Skeletal muscle tissue (tissue), 4 donors: ENCODE results near the gene CSN2. TPM values are rescaled to one million over a fixed set of nuclear protein-coding genes. Genes with fewer than 3 reads are reported as not detected.
"Not testable (repeated sequence)": the region's sequence is repeated elsewhere in the genome, so short reads cannot be mapped to it uniquely, and the experiment has no call there.

Experiments used
- H3K27ac ChIP-seq: one replicate; pipeline ENCODE4 v1.7.0; 2013; ENCODE audit warnings: mild to moderate bottlenecking, low read depth, low read length, inconsistent platforms
- H3K27me3 ChIP-seq, 3 donors: one replicate each; pipeline ENCODE4 v1.7.0; 2013; ENCODE audit warnings: low read length in 3 of 3; ENCODE audit not compliant: control insufficient read depth in 3 of 3, insufficient read depth in 3 of 3
- H3K36me3 ChIP-seq, 3 donors: one replicate each; pipeline ENCODE4 v1.7.0; 2013; ENCODE audit warnings: low read length in 3 of 3; ENCODE audit not compliant: control insufficient read depth in 3 of 3, insufficient read depth in 3 of 3
- H3K4me1 ChIP-seq, 3 donors: one replicate each; pipeline ENCODE4 v1.7.0; 2013; ENCODE audit warnings: low read length in 3 of 3, mild to moderate bottlenecking in 3 of 3; ENCODE audit not compliant: control insufficient read depth in 3 of 3, insufficient read depth in 3 of 3
- H3K4me3 ChIP-seq, 3 donors: one replicate each; pipeline ENCODE4 v1.7.0; 2013; ENCODE audit warnings: low read length in 3 of 3
- H3K9ac ChIP-seq, 3 donors: one replicate each; pipeline ENCODE4 v1.7.0; 2013; ENCODE audit warnings: low read length in 3 of 3, mild to moderate bottlenecking in 3 of 3, moderate library complexity in 2 of 3, low read depth in 1 of 3
- H3K9me3 ChIP-seq, 3 donors: one replicate each; pipeline ENCODE4 v1.7.0; 2013; ENCODE audit warnings: low read length in 3 of 3; ENCODE audit not compliant: control insufficient read depth in 3 of 3
- total RNA-seq: library from RNA; depleted of rRNA; stranded (reverse); fragments of >200 nt; gene quantifications from one replicate; pipeline ENCODE4 v1.2.3, GENCODE V29; 2014
- donor health status: Osteomylitis.

CSN2 gene
- total RNA-seq, 1 donor from 2014 or later, result not detected

GRCh38 chr4:69977582-69977981 lies 12.1 kb upstream of the CSN2 start:
- H3K9me3 ChIP-seq, result peaks cover 0 to 3% (median 0%) of the 10 kb centered on the region in 3 donors
- no peak overlapping the region for H3K9ac ChIP-seq
- H3K4me3 ChIP-seq, result no peak overlapping the region
- no peaks in the 10 kb centered on the region for H3K4me1 ChIP-seq
- no peak overlapping the region for H3K27ac ChIP-seq
- H3K27me3 ChIP-seq, result no peaks in the 10 kb centered on the region
- no peaks in the 10 kb centered on the region for H3K36me3 ChIP-seq

- H3K4me1 ChIP-seq, result no peaks in the 10 kb centered on the region
- H3K4me3 ChIP-seq, result no peak overlapping the region
- H3K36me3 ChIP-seq, result no peaks in the 10 kb centered on the region
- no peak overlapping the region for H3K9ac ChIP-seq
- no peaks in the 10 kb centered on the region for H3K27me3 ChIP-seq
- H3K9me3 ChIP-seq, result peaks cover 0 to 3% (median 0%) of the 10 kb centered on the region in 3 donors
- H3K27ac ChIP-seq, result no peak overlapping the region
These were observed 9.1 kb upstream of the CSN2 start for GRCh38 chr4:69974631-69975030.

DNA sequence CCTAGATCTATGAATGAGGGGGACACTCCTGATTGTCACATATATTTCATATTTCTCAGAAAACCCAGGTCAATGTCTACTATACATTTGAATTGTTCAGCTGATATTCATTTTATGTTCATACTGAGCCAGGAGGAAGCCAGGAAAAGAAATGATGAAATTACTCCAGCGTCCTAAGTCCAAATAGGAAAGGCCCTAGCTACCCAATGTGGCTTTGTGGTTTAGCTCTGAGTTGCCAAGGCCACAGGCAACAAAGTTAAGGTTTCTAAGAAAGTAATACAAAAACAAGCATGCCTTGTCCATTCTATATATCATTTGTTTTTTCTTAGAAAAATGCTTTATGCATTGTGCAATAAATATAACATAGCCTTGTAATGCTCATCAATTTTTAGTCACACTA lies 4.5 kb upstream of the CSN2 start:
- no peaks in the 10 kb centered on the region for H3K36me3 ChIP-seq
- H3K27me3 ChIP-seq, result no peaks in the 10 kb centered on the region
- no peak overlapping the region for H3K9ac ChIP-seq
- H3K4me1 ChIP-seq, result no peaks in the 10 kb centered on the region
- H3K27ac ChIP-seq, result no peak overlapping the region
- no peak overlapping the region for H3K4me3 ChIP-seq
- H3K9me3 ChIP-seq, result no peaks in the 10 kb centered on the region

DNA sequence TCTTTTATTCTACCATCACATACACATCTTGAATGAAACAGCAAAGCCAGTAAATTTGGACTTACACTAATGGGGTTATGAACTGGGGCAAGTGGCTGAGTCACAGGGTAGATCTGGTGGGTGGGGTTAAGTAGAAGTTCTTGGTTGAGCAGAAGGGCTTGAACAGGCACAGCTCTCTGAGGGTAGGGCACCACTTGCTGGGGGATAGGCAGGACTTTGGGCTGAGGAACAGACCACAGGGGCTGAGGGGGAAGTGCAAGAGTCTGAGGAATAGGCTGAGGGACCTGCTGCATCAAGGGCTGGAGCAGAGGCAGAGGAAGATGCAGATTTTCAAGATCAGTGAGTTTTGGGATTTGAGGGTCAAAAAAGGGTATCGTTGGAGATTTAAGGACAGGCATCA lies 8.3 kb downstream of the CSN2 start:
- H3K4me3 ChIP-seq, result no peak overlapping the region
- H3K36me3 ChIP-seq, result no peaks in the 10 kb centered on the region
- H3K27me3 ChIP-seq, result no peaks in the 10 kb centered on the region
- no peaks in the 10 kb centered on the region for H3K4me1 ChIP-seq
- no peak overlapping the region for H3K9ac ChIP-seq
- H3K27ac ChIP-seq, result no peak overlapping the region
- H3K9me3 ChIP-seq, result no peaks in the 10 kb centered on the region

DNA sequence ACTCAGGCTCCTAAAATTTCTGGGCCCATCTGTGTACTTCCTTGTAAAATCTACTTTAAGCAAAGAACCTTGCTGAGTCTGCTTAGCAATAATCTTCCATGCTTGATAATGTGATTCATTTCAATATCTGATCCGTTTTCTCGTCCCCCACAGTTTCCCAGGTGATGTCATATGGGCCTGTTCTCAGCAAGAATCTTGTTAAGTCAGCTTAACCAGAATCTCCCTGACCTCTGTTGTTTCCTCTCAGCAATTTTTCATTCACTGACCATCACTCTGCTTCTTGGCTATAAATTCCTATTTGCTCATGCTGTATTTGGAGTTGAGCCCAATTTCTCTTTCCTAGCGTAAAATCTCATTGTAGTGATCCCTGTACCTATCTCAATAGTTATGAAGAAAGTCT lies 13.9 kb downstream of the CSN2 start:
- Histone ChIP-seq H3K4me3 (no peak overlapping the region), H3K36me3 (no peaks in the 10 kb centered on the region), H3K27me3 (no peaks in the 10 kb centered on the region), H3K4me1 (no peaks in the 10 kb centered on the region), H3K27ac (no peak overlapping the region), H3K9me3 (no peaks in the 10 kb centered on the region), H3K9ac (no peak overlapping the region)

- Histone ChIP-seq H3K36me3 (no peaks in the 10 kb centered on the region), H3K4me3 (no peak overlapping the region), H3K9ac (no peak overlapping the region), H3K9me3 (no peaks in the 10 kb centered on the region), H3K27me3 (no peaks in the 10 kb centered on the region), H3K4me1 (no peaks in the 10 kb centered on the region), H3K27ac (no peak overlapping the region)
These were observed 29.0 kb downstream of the CSN2 start for GRCh38 chr4:69936566-69936965.

- Histone ChIP-seq H3K9ac (no peak overlapping the region), H3K4me1 (no peaks in the 10 kb centered on the region), H3K4me3 (no peak overlapping the region)
These were observed 31.4 kb downstream of the CSN2 start for GRCh38 chr4:69934150-69934549.

GRCh38 chr4:69930768-69931167 lies 34.8 kb downstream of the CSN2 start, which contains the start of gene CSN1S1:
TSS of gene CSN1S1 (plus strand) at chr4:69931068. CDS start at chr4:69932556, 1,488 bp downstream.
- H3K9me3 ChIP-seq, result no peaks in the 10 kb centered on the region
- no peaks in the 10 kb centered on the region for H3K4me1 ChIP-seq
- H3K4me3 ChIP-seq, result no peak within 1 kb of the TSS
- no peaks in the 10 kb centered on the region for H3K36me3 ChIP-seq
- no peak within 1 kb of the TSS for H3K27ac ChIP-seq
- no peaks in the 10 kb centered on the region for H3K27me3 ChIP-seq
- no peak within 1 kb of the TSS for H3K9ac ChIP-seq

More at GRCh38 chr4:69934150-69934549, 31.4 kb downstream of the CSN2 start:
- Histone ChIP-seq H3K27ac (no peak overlapping the region), H3K36me3 (no peaks in the 10 kb centered on the region), H3K27me3 (no peaks in the 10 kb centered on the region), H3K9me3 (no peaks in the 10 kb centered on the region)

DNA sequence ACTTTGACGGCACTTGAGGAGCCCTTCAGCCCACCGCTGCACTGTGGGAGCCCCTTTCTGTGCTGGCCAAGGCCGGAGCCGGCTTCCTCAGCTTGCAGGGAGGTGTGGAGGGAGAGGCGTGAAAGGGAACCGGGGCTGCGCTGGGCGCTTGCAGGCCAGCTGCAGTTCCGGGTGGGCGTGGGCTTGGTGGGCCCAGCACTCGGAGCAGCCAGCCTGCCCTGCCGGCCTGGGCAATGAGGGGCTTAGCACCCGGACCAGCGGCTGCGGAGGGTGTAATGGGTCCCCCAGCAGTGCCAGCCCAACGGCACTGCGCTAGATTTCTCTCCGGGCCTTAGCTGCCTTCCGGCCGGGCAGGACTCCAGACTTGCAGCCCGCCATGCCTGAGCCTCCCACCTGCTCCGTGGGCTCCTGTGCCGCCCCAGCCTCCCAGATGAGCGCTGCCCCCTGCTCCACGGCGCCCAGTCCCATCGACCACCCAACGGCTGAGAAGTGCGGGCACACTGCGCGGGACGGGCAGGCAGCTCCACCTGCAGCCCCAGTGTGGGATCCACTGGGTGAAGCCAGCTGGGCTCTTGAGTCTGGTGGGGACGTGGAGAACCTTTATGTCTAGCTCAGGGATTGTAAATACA lies 41.6 kb downstream of the CSN2 start:
- H3K4me3 ChIP-seq, H3K27me3 ChIP-seq, H3K9ac ChIP-seq, H3K4me1 ChIP-seq, H3K9me3 ChIP-seq, H3K36me3 ChIP-seq, H3K27ac ChIP-seq: not testable (repeated sequence)

GRCh38 chr4:69920874-69921273 lies 44.7 kb downstream of the CSN2 start:
- Histone ChIP-seq H3K27ac (no peak overlapping the region), H3K4me3 (no peak overlapping the region), H3K36me3 (no peaks in the 10 kb centered on the region), H3K9ac (no peak overlapping the region), H3K27me3 (no peaks in the 10 kb centered on the region), H3K4me1 (no peaks in the 10 kb centered on the region), H3K9me3 (no peaks in the 10 kb centered on the region)
